Globus pallidus (tissue), 1 donor: ENCODE data around the gene RBM10.

Source experiments
- DNase-seq: peaks from one replicate; pipeline ENCODE4 v3.0.0-alpha.2; 2015; ENCODE audit warnings: low spot score

RBM10 gene

DNA sequence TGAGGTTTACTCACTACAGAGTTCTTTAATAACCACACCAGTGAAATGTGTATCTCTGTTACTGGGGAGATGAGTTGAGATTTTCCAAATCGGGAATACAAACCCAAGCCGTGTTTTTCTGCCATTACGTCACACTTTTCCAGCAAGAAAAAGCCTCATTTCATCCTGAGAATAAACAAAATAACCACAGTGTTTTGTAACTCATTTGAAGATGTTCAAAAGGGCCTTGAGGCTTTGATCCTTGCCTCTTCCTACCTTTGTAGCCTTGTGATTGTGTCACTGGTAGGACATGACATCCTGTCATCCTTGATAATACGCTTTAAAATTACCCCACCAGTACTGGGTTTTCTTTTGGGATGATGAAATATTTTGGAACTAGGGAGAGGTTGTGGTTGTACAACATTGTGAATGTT, 90.7 kb downstream of the RBM10 start:
- DNase-seq = no peak
